HepG2 (cell line): ENCODE data around the gene TPI1. TPM values are rescaled to one million over a fixed set of nuclear protein-coding genes. Genes with fewer than 3 reads are reported as not detected.

Experiments used
- ATAC-seq: fragments of 200-7000 bp; cut with Tn5 transposase; 3 replicates; pipeline ENCODE4 v1.9.1; 2020; ENCODE audit warnings: mild to moderate bottlenecking, moderate library complexity
- BruUV-seq: library from RNA; stranded (reverse); fragments of 400-500 nt; replicated peaks from 2 replicates; lab custom pipeline; 2021; lab: Mats Ljungman, UMichigan
- CTCF ChIA-PET: fragments of 300-600 bp; formaldehyde crosslinking; extraction: SDS; loops from one replicate; lab custom pipeline; 2021; ENCODE audit warnings: low total read pairs, inconsistent platforms, low intra/inter-chr PET ratio; lab: Yijun Ruan, JAX
- POLR2A ChIA-PET: fragments of 350-600 bp; sonication (Branson Sonifier 250); formaldehyde crosslinking; loops from one replicate; lab custom pipeline; 2020; ENCODE audit warnings: antibody characterized with exemption, inconsistent platforms; lab: Yijun Ruan, JAX
- DNase-seq: peaks from one replicate; pipeline ENCODE4 v3.0.0-alpha.2; 2015; ENCODE audit warnings: low spot score
- FAIRE-seq: peaks from 3 replicates; lab custom pipeline; 2011; peaks lifted over from hg19 to GRCh38; lab: Jason Lieb, UNC
- H2AFZ ChIP-seq: one replicate; pipeline ENCODE4 v1.6.1; 2011; ENCODE audit warnings: low read length, inconsistent platforms
- H3K27ac ChIP-seq: fragments of 300-600 bp; 3 replicates; pipeline ENCODE4 v1.8.0; 2011; ENCODE audit warnings: mixed run types, mild to moderate bottlenecking, mixed read lengths, low read length, inconsistent platforms; ENCODE audit not compliant: insufficient read depth; ENCODE audit errors: extremely low read length
- H3K27me3 ChIP-seq, 2 experiments: fragments of 200-600 bp in 1 of 2; 2 replicates in 1 of 2; 3 replicates in 1 of 2; pipeline versions ENCODE4 v1.6.0 to v1.8.0; 2011; ENCODE audit warnings: low read length in 2 of 2, mild to moderate bottlenecking in 2 of 2, moderate library complexity in 2 of 2, inconsistent platforms in 1 of 2; ENCODE audit not compliant: insufficient read depth in 2 of 2, control insufficient read depth in 1 of 2
- H3K36me3 ChIP-seq, 2 experiments: fragments of 200-600 bp in 1 of 2; replicated peaks in 1 of 2; 2 replicates in 1 of 2; 3 replicates in 1 of 2; pipeline versions ENCODE4 v1.5.1 to v1.8.0; 2011; ENCODE audit warnings: low read length in 2 of 2, inconsistent platforms in 1 of 2; ENCODE audit not compliant: insufficient read depth in 2 of 2, control insufficient read depth in 1 of 2
- H3K4me1 ChIP-seq: 2 replicates; pipeline ENCODE4 v1.5.1; 2012; ENCODE audit warnings: low read length, inconsistent platforms; ENCODE audit not compliant: insufficient read depth
- H3K4me2 ChIP-seq: 2 replicates; pipeline ENCODE4 v1.6.0; 2011; ENCODE audit warnings: low read depth, low read length, inconsistent platforms
- H3K4me3 ChIP-seq, 3 experiments: fragments of 200-600 bp in 1 of 3; sonication (generic), shearing (Covaris generic) in 1 of 3; replicated peaks in 1 of 3; 2 replicates each; pipeline ENCODE4 v1.5.1; 2011 to 2016; ENCODE audit warnings: low read length in 3 of 3, inconsistent platforms in 2 of 3, low read depth in 2 of 3, mild to moderate bottlenecking in 2 of 3, control low read depth in 1 of 3, mixed read lengths in 1 of 3; ENCODE audit not compliant: insufficient read depth in 1 of 3
- H3K79me2 ChIP-seq: one replicate; pipeline ENCODE4 v1.6.1; 2011; ENCODE audit warnings: low read length, inconsistent platforms; ENCODE audit not compliant: insufficient read depth
- H3K9ac ChIP-seq: 2 replicates; pipeline ENCODE4 v1.6.0; 2011; ENCODE audit warnings: mild to moderate bottlenecking, low read depth, low read length, inconsistent platforms; ENCODE audit not compliant: insufficient read depth
- H3K9me3 ChIP-seq: 2 replicates; pipeline ENCODE4 v1.5.1; 2012; ENCODE audit warnings: mild to moderate bottlenecking, low read length
- H4K20me1 ChIP-seq: 2 replicates; pipeline ENCODE4 v1.6.0; 2011; ENCODE audit warnings: inconsistent platforms, mild to moderate bottlenecking, low read length, moderate library complexity; ENCODE audit not compliant: insufficient read depth
- DBP ChIP-seq: sonication (generic); formaldehyde crosslinking; IDR thresholded peaks from 2 replicates; pipeline ENCODE4 v1.4.0; 2020; ENCODE audit warnings: missing genetic modification reagents; ENCODE audit errors: not compliant biosample characterization
- DMAP1 ChIP-seq: IDR thresholded peaks from 2 replicates; pipeline ENCODE4 v1.6.1; 2016
- ELF3 ChIP-seq: IDR thresholded peaks from 2 replicates; pipeline ENCODE4 v1.6.1; 2016; ENCODE audit warnings: missing genetic modification reagents, missing compliant biosample characterization
- FIP1L1 ChIP-seq: fragments of 200-400 bp; formaldehyde crosslinking; IDR thresholded peaks from 2 replicates; pipeline ENCODE4 v1.6.1; 2018; ENCODE audit warnings: low read depth, mild to moderate bottlenecking, low read length, moderate library complexity, borderline replicate concordance; ENCODE audit not compliant: insufficient read depth
- FOXC1 ChIP-seq: sonication (generic); formaldehyde crosslinking; IDR thresholded peaks from 2 replicates; pipeline ENCODE4 v1.8.0; 2022; ENCODE audit warnings: mild to moderate bottlenecking, missing genetic modification reagents, borderline replicate concordance
- MAFK ChIP-seq, 2 experiments: IDR thresholded peaks in 1 of 2; conservative IDR thresholded peaks in 1 of 2; 2 replicates each; pipeline ENCODE4 v1.6.1; 2011; ENCODE audit warnings: improper control_type of control experiment in 2 of 2, low read length in 2 of 2
- MED8 ChIP-seq: sonication (generic); formaldehyde crosslinking; IDR thresholded peaks from 2 replicates; pipeline ENCODE4 v1.8.1; 2023; ENCODE audit warnings: mild to moderate bottlenecking, missing genetic modification reagents; ENCODE audit not compliant: insufficient replicate concordance
- NFRKB ChIP-seq: fragments of 450-650 bp; IDR thresholded peaks from 2 replicates; pipeline ENCODE4 v1.6.1; 2017
- RFX1 ChIP-seq: fragments of 450-650 bp; IDR thresholded peaks from 2 replicates; pipeline ENCODE4 v1.6.1; 2017
- SIN3B ChIP-seq: fragments of 150-350 bp; IDR thresholded peaks from 2 replicates; pipeline ENCODE4 v1.6.1; 2014; ENCODE audit warnings: low read length
- TEAD3 ChIP-seq: optimal IDR thresholded peaks from 2 replicates; pipeline ENCODE3; 2016; ENCODE audit warnings: borderline replicate concordance
- TOPORS ChIP-seq: sonication (generic); formaldehyde crosslinking; IDR thresholded peaks from 2 replicates; pipeline ENCODE4 v1.8.0; 2023; ENCODE audit warnings: mild to moderate bottlenecking, missing genetic modification reagents
- U2AF1 ChIP-seq: fragments of 200-400 bp; formaldehyde crosslinking; optimal IDR thresholded peaks from 2 replicates; pipeline ENCODE3; 2017; ENCODE audit warnings: mild to moderate bottlenecking, low read depth, low read length
- ZBTB2 ChIP-seq: sonication (generic); formaldehyde crosslinking; IDR thresholded peaks from 2 replicates; pipeline ENCODE4 v1.8.0; 2022; ENCODE audit warnings: low read depth, missing genetic modification reagents
- ZBTB38 ChIP-seq: sonication (generic); formaldehyde crosslinking; IDR thresholded peaks from 2 replicates; pipeline ENCODE4 v1.5.1; 2020; ENCODE audit warnings: mild to moderate bottlenecking, missing genetic modification reagents
- ZFX ChIP-seq: sonication (generic); formaldehyde crosslinking; IDR thresholded peaks from 2 replicates; pipeline ENCODE4 v1.4.0; 2020; ENCODE audit warnings: mild to moderate bottlenecking, low read depth, missing genetic modification reagents, moderate library complexity
- ZNF138 ChIP-seq: sonication (generic); formaldehyde crosslinking; IDR thresholded peaks from 2 replicates; pipeline ENCODE4 v1.5.0; 2020; ENCODE audit warnings: mild to moderate bottlenecking, low read depth, missing genetic modification reagents
- ZNF556 ChIP-seq: sonication (generic); formaldehyde crosslinking; IDR thresholded peaks from 2 replicates; pipeline ENCODE4 v1.4.0; 2020; ENCODE audit warnings: mild to moderate bottlenecking, missing genetic modification reagents, borderline replicate concordance
- ZNF710 ChIP-seq: sonication (generic); formaldehyde crosslinking; IDR thresholded peaks from 2 replicates; pipeline ENCODE4 v1.5.0; 2020; ENCODE audit warnings: mild to moderate bottlenecking, missing genetic modification reagents, borderline replicate concordance
- ZNF747 ChIP-seq: sonication (generic); formaldehyde crosslinking; IDR thresholded peaks from 2 replicates; pipeline ENCODE4 v1.8.1; 2023; ENCODE audit warnings: missing genetic modification reagents, mild to moderate bottlenecking, borderline replicate concordance
- ZSCAN22 ChIP-seq: sonication (generic); formaldehyde crosslinking; IDR thresholded peaks from 2 replicates; pipeline ENCODE4 v1.4.0; 2020; ENCODE audit warnings: mild to moderate bottlenecking, missing genetic modification reagents
- WGBS: methylation state at CpG from one replicate; pipeline ENCODE4 v1.1.6; 2017; ENCODE audit warnings: low lambda C conversion rate; 5-methylcytosine and 5-hydroxymethylcytosine counted together
- in situ Hi-C: cut with HindIII; loops from 2 replicates; pipeline ENCODE4 v1.10.0; 2017; ENCODE audit warnings: low pct_unique_long_range_greater_than_20kb; ENCODE audit not compliant: extremely low pct_ligation_motif_present
- intact Hi-C: fragments of 100-400 bp; cut with micrococcal nuclease; formaldehyde crosslinking; loops from one replicate; pipeline ENCODE4 v1.10.0; 2022; ENCODE audit not compliant: unreplicated experiment
- polyA plus RNA-seq, 8 experiments: library from polyadenylated mRNA; depleted of rRNA in 3 of 8; stranded (reverse) in 7 of 8; unstranded in 1 of 8; fragments of >200 nt; fragmentation: Illumina TruSeq in 4 of 8; extraction: Trizol in 4 of 8; gene quantifications; 2 replicates each; pipeline versions ENCODE4 v1.2.1 to v1.2.3, GENCODE V29; 2011 to 2016; ENCODE audit warnings: low read depth in 4 of 8, missing spikeins in 1 of 8, mixed read lengths in 1 of 8; ENCODE audit not compliant: insufficient read depth in 1 of 8
- total RNA-seq, 5 experiments: library from RNA; depleted of rRNA; stranded (reverse); fragments of >200 nt; fragmentation: Illumina TruSeq; extraction: Trizol; gene quantifications; 2 replicates each; pipeline ENCODE4 v1.2.3, GENCODE V29; 2016; ENCODE audit warnings: low read depth in 1 of 5

TPI1 gene
- total and polyA plus RNA-seq, 2 of the 13 experiments (the other 11 are each of a cell fraction or from before 2014, with no cell fraction given) = 945 to 2,535 TPM

- intact Hi-C loops = loop anchor here (1.0 to 10.0 kb wide), 2 partner anchors 94 to 214 kb away; no protein-coding TSS in a partner anchor
- WGBS = 1% methylated on average over 32 of the region's 71 CpGs
- TF ChIP-seq ZSCAN22 (CRISPR knock-in tag) (no peak), NFRKB (no peak), MAFK (conservative IDR thresholded peaks at IDR 0.05 in 1 of 2, IDR thresholded peaks at IDR 0.05 in 1 of 2; ENCODE audit: low read length in 2 of 2) (no peak), ZBTB38 (0 out of 2 replicates have a peak, but pooled peaks have one; percentile 24), SIN3B (no peak), FOXC1 (CRISPR knock-in tag) (no peak; the same call in 1 of the 2 replicates), DBP (CRISPR knock-in tag) (no peak), RFX1 (no peak), ELF3 (CRISPR knock-in tag) (0 out of 2 replicates have a peak, but pooled peaks have one; percentile 19), ZBTB2 (CRISPR knock-in tag) (no peak), U2AF1 (peak; percentile 24), DMAP1 (peak; percentile 89), TOPORS (CRISPR knock-in tag) (no peak), ZFX (CRISPR knock-in tag) (peak; percentile 77), ZNF710 (CRISPR knock-in tag) (peak; percentile 70), MED8 (CRISPR knock-in tag) (peak; percentile 79), FIP1L1 (no peak), TEAD3 (CRISPR knock-in tag) (no peak), ZNF747 (CRISPR knock-in tag) (peak; percentile 22; the same call in 1 of the 2 replicates), ZNF556 (peak; percentile 37; the same call in 1 of the 2 replicates), ZNF138 (CRISPR knock-in tag) (no peak)
Observed at GRCh38 chr12:6828781-6829535, 38.4 kb upstream of the TPI1 start.

More at GRCh38 chr12:6828781-6829535, 38.4 kb upstream of the TPI1 start:
- H3K9ac ChIP-seq = peak overlapping the region; percentile 97
- no peaks in the 10 kb centered on the region for H3K27me3 ChIP-seq
- H4K20me1 ChIP-seq = no peaks in the 10 kb centered on the region
- DNase-seq (no peak), ATAC-seq (peak; percentile 69), FAIRE-seq (no peak)
- no peak overlapping the region for H2AFZ ChIP-seq
- in situ Hi-C loops = loop anchor here (5.0 kb wide), 1 partner anchor 77 kb away; the partner anchor contains the start of gene MLF2
- no peaks in the 10 kb centered on the region for H3K9me3 ChIP-seq
- BruUV-seq = TSS peak; percentile 78
- CTCF ChIA-PET = no interaction called here
- H3K4me2 ChIP-seq = peak overlapping the region; percentile 85
- H3K36me3 ChIP-seq = peaks cover 13 to 21% of the 10 kb centered on the region in 2 experiments; a peak in 4 of 5 replicates
- H3K79me2 ChIP-seq = peaks cover 16% of the 10 kb centered on the region
- peak overlapping the region; percentile 82 to 100 (median 86) for H3K4me3 ChIP-seq
- peak overlapping the region; percentile 86 for H3K27ac ChIP-seq
- POLR2A ChIA-PET = interaction anchor here (1.3 to 4.7 kb wide), 7 partner anchors 23 to 215 kb away, joined by 3 to 20 read pairs (median 8); partner anchors contain the start of genes CDCA3, COPS7A, MLF2 and PTMS
- H3K4me1 ChIP-seq = peaks cover 24% of the 10 kb centered on the region
